ENCODE measurements around the gene FAU. TPM values are rescaled to one million over a fixed set of nuclear protein-coding genes. Genes with fewer than 3 reads are reported as not detected.

FAU gene
- total and polyA plus RNA-seq, 9 of the 15 experiments (the other 6 are each of a cell fraction or from before 2014, with no cell fraction given), result 433 to 1,827 (median 942) TPM

- TF ChIP-seq ETV1 (tag; conservative IDR thresholded peaks at IDR 0.05; ENCODE audit: low read depth), result peak; percentile 86
- TF ChIP-seq BCLAF1 (IDR thresholded peaks at IDR 0.05; ENCODE audit: borderline replicate concordance in 1 of 2, control insufficient read depth in 1 of 2, low read depth in 2 of 2, low read length in 1 of 2), result no peak
- TF ChIP-seq WHSC1 (IDR thresholded peaks at IDR 0.05; ENCODE audit: low read length), result no peak
- no peak for TF ChIP-seq ZNF174 (CRISPR knock-in tag; IDR thresholded peaks at IDR 0.05)
- no peak for TF ChIP-seq ZNF3 (CRISPR knock-in tag; IDR thresholded peaks at IDR 0.05)
- TF ChIP-seq ZNF77 (CRISPR knock-in tag; IDR thresholded peaks at IDR 0.05), result no peak
- peak; percentile 67; the same call in 1 of the 2 replicates for TF ChIP-seq POLR2AphosphoS5 (IDR thresholded peaks at IDR 0.05; ENCODE audit: control insufficient read depth, insufficient read depth, low read depth, low read length)
- 0 out of 2 replicates have a peak, but pooled peaks have one; percentile 23 for TF ChIP-seq ZNF133 (CRISPR knock-in tag; IDR thresholded peaks at IDR 0.05)
- TF ChIP-seq GABPA (tag; conservative IDR thresholded peaks at IDR 0.05; ENCODE audit: low read depth), result peak; percentile 99
- TF ChIP-seq KLF1 (tag; IDR thresholded peaks at IDR 0.05), result no peak
- TF ChIP-seq THRAP3 (IDR thresholded peaks at IDR 0.05; ENCODE audit: borderline replicate concordance), result no peak
- TF ChIP-seq ETV6 (IDR thresholded peaks at IDR 0.05; ENCODE audit: borderline replicate concordance in 1 of 2, low read depth in 2 of 2, low read length in 1 of 2), result peak in 1 of 2 experiments; percentile 29; a peak in 1 of 4 replicates
- no peak for TF ChIP-seq ETV6 (CRISPR knock-in tag; IDR thresholded peaks at IDR 0.05; ENCODE audit: borderline replicate concordance)
- TF ChIP-seq ZC3H8 (IDR thresholded peaks at IDR 0.05), result no peak
- TF ChIP-seq ZBTB8A (IDR thresholded peaks at IDR 0.05; ENCODE audit: partially characterized antibody), result no peak
- TF ChIP-seq RB1 (IDR thresholded peaks at IDR 0.05; ENCODE audit: low read depth), result peak; percentile 85
- TF ChIP-seq STAT5A (IDR thresholded peaks at IDR 0.05; ENCODE audit: borderline replicate concordance, low read length), result no peak
- TF ChIP-seq SETDB1 (IDR thresholded peaks at IDR 0.05; ENCODE audit: low read length), result no peak
- TF ChIP-seq CTBP1 (IDR thresholded peaks at IDR 0.05; ENCODE audit: borderline replicate concordance), result peak; percentile 65; the same call in 1 of the 2 replicates
- TF ChIP-seq HINFP (tag; conservative IDR thresholded peaks at IDR 0.05; ENCODE audit: low read depth), result no peak
- peak; percentile 93 for TF ChIP-seq NBN (IDR thresholded peaks at IDR 0.05; ENCODE audit: low read depth)
- no peak for TF ChIP-seq RBM39 (optimal IDR thresholded peaks at IDR 0.05; ENCODE audit: low read depth, low read length)
- no peak for TF ChIP-seq ZNF232 (CRISPR knock-in tag; IDR thresholded peaks at IDR 0.05)
- TF ChIP-seq ZNF695 (CRISPR knock-in tag; IDR thresholded peaks at IDR 0.05), result no peak
These were observed 37.9 kb downstream of the FAU start, which contains the start of the genes CDCA5 and ZFPL1 (continued) for GRCh38 chr11:65083834-65084597.
